Spinal cord (tissue), 10 donors: ENCODE measurements around the gene PRRG4. TPM values are rescaled to one million over a fixed set of nuclear protein-coding genes. Genes with fewer than 3 reads are reported as not detected.

Source experiments
- DNase-seq, 6 donors: peaks; one replicate each; pipeline versions ENCODE4 v3.0.0 to v3.0.0-alpha.2; 2013 to 2015; ENCODE audit warnings: low spot score in 6 of 6, low read depth in 4 of 6
- H3K27ac ChIP-seq: one replicate; pipeline ENCODE4 v1.5.1; 2013; ENCODE audit warnings: low read depth, low read length, control low read depth
- H3K27me3 ChIP-seq: one replicate; pipeline ENCODE4 v1.6.1; 2013; ENCODE audit warnings: low read length; ENCODE audit not compliant: control insufficient read depth, insufficient read depth
- H3K36me3 ChIP-seq: one replicate; pipeline ENCODE4 v1.6.1; 2013; ENCODE audit warnings: low read length; ENCODE audit not compliant: control insufficient read depth, insufficient read depth
- H3K4me1 ChIP-seq: one replicate; pipeline ENCODE4 v1.6.1; 2013; ENCODE audit warnings: low read length; ENCODE audit not compliant: control insufficient read depth, insufficient read depth
- H3K4me3 ChIP-seq: one replicate; pipeline ENCODE4 v1.5.1; 2013; ENCODE audit warnings: low read depth, low read length, control low read depth
- H3K9me3 ChIP-seq: one replicate; pipeline ENCODE4 v1.6.1; 2013; ENCODE audit warnings: low read length; ENCODE audit not compliant: control insufficient read depth, insufficient read depth
- WGBS: methylation state at CpG from one replicate; pipeline ENCODE4 v1.1.5; 2013; ENCODE audit warnings: missing lambda C conversion rate; ENCODE audit not compliant: insufficient coverage; 5-methylcytosine and 5-hydroxymethylcytosine counted together
- polyA plus RNA-seq, 2 donors: library from polyadenylated mRNA; unstranded; fragments of 120-200 nt; gene quantifications; one replicate each; pipeline ENCODE4 v1.2.1, GENCODE V29; 2013; ENCODE audit not compliant: insufficient read length in 2 of 2
- total RNA-seq, 2 donors: library from RNA; depleted of rRNA in 1 of 2; stranded (reverse); fragments of 120-200 nt in 1 of 2; fragments of >200 nt in 1 of 2; gene quantifications; one replicate each; pipeline versions ENCODE4 v1.2.3 to v1.2.4, GENCODE V29; 2013 to 2014
- donor health status: healthy.

PRRG4 gene
- total and polyA plus RNA-seq, 4 donors, result 0.61 to 1.6 (median 0.91) TPM

- WGBS, result 86% methylated on average over 1 of the region's 1 CpG
Measured at GRCh38 chr11:32827276-32827675, 2.5 kb upstream of the PRRG4 start.

GRCh38 chr11:32829157-32829679 lies 509 bp upstream of the PRRG4 start:
- peak in 1 of 6 donors; percentile 1 for DNase-seq
- no peak overlapping the region for H3K27ac ChIP-seq
- H3K4me3 ChIP-seq, result peak overlapping the region; percentile 39
- WGBS, result 0% methylated on average over 8 of the region's 12 CpGs
- peaks cover 29% of the 10 kb centered on the region for H3K27me3 ChIP-seq
- H3K9me3 ChIP-seq, result no peaks in the 10 kb centered on the region
- H3K4me1 ChIP-seq, result peaks cover 8% of the 10 kb centered on the region
- H3K36me3 ChIP-seq, result no peaks in the 10 kb centered on the region

More at GRCh38 chr11:32827276-32827675, 2.5 kb upstream of the PRRG4 start:
- peak in 1 of 6 donors; percentile 2 for DNase-seq
- no peak overlapping the region for H3K27ac ChIP-seq
- H3K9me3 ChIP-seq, result no peaks in the 10 kb centered on the region
- peaks cover 8% of the 10 kb centered on the region for H3K4me1 ChIP-seq
- H3K27me3 ChIP-seq, result peaks cover 27% of the 10 kb centered on the region
- H3K4me3 ChIP-seq, result no peak overlapping the region
- H3K36me3 ChIP-seq, result no peaks in the 10 kb centered on the region

- H3K4me3 ChIP-seq, result peak overlapping the region; percentile 53
- H3K4me1 ChIP-seq, result peaks cover 8% of the 10 kb centered on the region
- no peaks in the 10 kb centered on the region for H3K9me3 ChIP-seq
- WGBS, result 47% methylated on average over 3 of the region's 6 CpGs
- no peaks in the 10 kb centered on the region for H3K36me3 ChIP-seq
- DNase-seq, result peak in 1 of 6 donors; percentile 2
- no peak overlapping the region for H3K27ac ChIP-seq
- H3K27me3 ChIP-seq, result peaks cover 29% of the 10 kb centered on the region
Measured at GRCh38 chr11:32830413-32830738, 649 bp downstream of the PRRG4 start.

GRCh38 chr11:32830796-32831195 lies 1.1 kb downstream of the PRRG4 start:
- H3K4me3 ChIP-seq, result peak overlapping the region; percentile 53
- H3K27me3 ChIP-seq, result peaks cover 29% of the 10 kb centered on the region
- no peak for DNase-seq

GRCh38 chr11:32831221-32831620 lies 1.5 kb downstream of the PRRG4 start:
- Histone ChIP-seq H3K4me1 (peaks cover 8% of the 10 kb centered on the region), H3K4me3 (no peak overlapping the region), H3K27ac (no peak overlapping the region), H3K36me3 (no peaks in the 10 kb centered on the region), H3K27me3 (peaks cover 29% of the 10 kb centered on the region), H3K9me3 (no peaks in the 10 kb centered on the region)
- no peak for DNase-seq
- WGBS, result no CpG with 5 or more reads among the region's 3 CpGs

More at GRCh38 chr11:32830796-32831195, 1.1 kb downstream of the PRRG4 start:
- Histone ChIP-seq H3K27ac (no peak overlapping the region), H3K36me3 (no peaks in the 10 kb centered on the region), H3K9me3 (no peaks in the 10 kb centered on the region), H3K4me1 (peaks cover 8% of the 10 kb centered on the region)
- 79% methylated on average over 6 of the region's 9 CpGs for WGBS

GRCh38 chr11:32833921-32834320 lies 4.2 kb downstream of the PRRG4 start:
- 88% methylated on average over 1 of the region's 1 CpG for WGBS
- Histone ChIP-seq H3K27ac (no peak overlapping the region), H3K4me1 (peaks cover 8% of the 10 kb centered on the region), H3K9me3 (no peaks in the 10 kb centered on the region), H3K27me3 (peaks cover 29% of the 10 kb centered on the region), H3K4me3 (no peak overlapping the region), H3K36me3 (no peaks in the 10 kb centered on the region)
- no peak for DNase-seq

- Histone ChIP-seq H3K27me3 (peaks cover 5% of the 10 kb centered on the region), H3K9me3 (no peaks in the 10 kb centered on the region), H3K27ac (no peak overlapping the region), H3K4me1 (no peaks in the 10 kb centered on the region), H3K4me3 (no peak overlapping the region), H3K36me3 (no peaks in the 10 kb centered on the region)
- DNase-seq, result no peak
- no CpG with 5 or more reads among the region's 2 CpGs for WGBS
Measured at GRCh38 chr11:32836946-32837345, 7.2 kb downstream of the PRRG4 start.

GRCh38 chr11:32838505-32839274 lies 9.0 kb downstream of the PRRG4 start:
- Histone ChIP-seq H3K4me3 (no peak overlapping the region), H3K27ac (no peak overlapping the region), H3K36me3 (no peaks in the 10 kb centered on the region), H3K4me1 (no peaks in the 10 kb centered on the region), H3K9me3 (no peaks in the 10 kb centered on the region), H3K27me3 (no peaks in the 10 kb centered on the region)
- no peak for DNase-seq
- WGBS, result no CpG with 5 or more reads among the region's 2 CpGs

- no CpG with 5 or more reads among the region's 2 CpGs for WGBS
- no peak for DNase-seq
- no peaks in the 10 kb centered on the region for H3K36me3 ChIP-seq
- no peak overlapping the region for H3K4me3 ChIP-seq
- no peaks in the 10 kb centered on the region for H3K27me3 ChIP-seq
- H3K4me1 ChIP-seq, result no peaks in the 10 kb centered on the region
- no peaks in the 10 kb centered on the region for H3K9me3 ChIP-seq
- no peak overlapping the region for H3K27ac ChIP-seq
Measured at GRCh38 chr11:32839308-32839707, 9.6 kb downstream of the PRRG4 start.

- H3K4me3 ChIP-seq, result no peak overlapping the region
- 86% methylated on average over 1 of the region's 2 CpGs for whole genome bisulfite sequencing
- no peaks in the 10 kb centered on the region for H3K27me3 ChIP-seq
- DNase-seq, result no peak
- no peaks in the 10 kb centered on the region for H3K36me3 ChIP-seq
- no peaks in the 10 kb centered on the region for H3K4me1 ChIP-seq
- H3K27ac ChIP-seq, result no peak overlapping the region
- no peaks in the 10 kb centered on the region for H3K9me3 ChIP-seq
Measured at GRCh38 chr11:32840587-32840986, 10.9 kb downstream of the PRRG4 start.
